Measurements from ENCODE around the gene FAIM2.

Gene FAIM2

DNA sequence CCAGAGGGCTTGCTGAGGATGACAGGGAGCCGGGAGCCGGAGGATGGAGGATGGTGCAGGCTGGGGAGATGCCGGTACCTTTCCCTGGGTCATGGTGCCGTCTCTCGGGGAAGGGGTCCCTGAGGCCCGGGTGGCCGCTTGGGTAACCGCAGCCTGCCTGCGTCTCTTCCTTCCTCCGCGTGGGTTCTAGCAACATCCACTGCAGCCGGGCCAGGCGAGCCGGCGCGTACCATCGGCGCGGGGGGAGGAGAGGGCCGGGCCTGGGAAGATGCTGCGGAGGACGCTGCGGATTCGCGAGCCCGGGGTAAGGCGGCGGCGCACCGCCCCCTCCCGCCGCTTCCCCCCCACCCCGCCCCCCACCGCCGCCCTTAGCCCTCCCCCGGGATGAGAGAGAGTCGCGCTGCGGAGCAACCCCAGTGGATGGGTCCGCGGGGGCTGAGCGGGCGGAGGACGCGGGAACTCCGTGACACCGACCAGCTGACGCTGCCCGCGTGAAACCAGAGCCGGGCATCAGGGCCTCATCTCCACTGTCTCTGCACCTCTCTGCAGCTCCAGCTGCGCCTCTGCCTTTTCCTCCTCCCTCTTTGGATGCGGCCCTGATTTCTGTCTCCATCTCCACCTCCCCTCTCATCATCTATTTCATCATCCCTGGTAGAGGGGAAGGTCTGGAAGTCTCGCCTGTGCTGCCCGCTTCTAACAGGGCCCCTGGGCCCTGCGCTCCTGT is at the start of gene FAIM2:
Gene FAIM2, minus strand, starts transcription at position 201 of the 724 bp plus-strand sequence. Its CDS starts 108 bp downstream, at position 93.
- peak in 1 of 3 experiments; percentile 9 for DNase-seq (ENCODE audit: low read depth in 2 of 3, low spot score in 2 of 3)

DNA sequence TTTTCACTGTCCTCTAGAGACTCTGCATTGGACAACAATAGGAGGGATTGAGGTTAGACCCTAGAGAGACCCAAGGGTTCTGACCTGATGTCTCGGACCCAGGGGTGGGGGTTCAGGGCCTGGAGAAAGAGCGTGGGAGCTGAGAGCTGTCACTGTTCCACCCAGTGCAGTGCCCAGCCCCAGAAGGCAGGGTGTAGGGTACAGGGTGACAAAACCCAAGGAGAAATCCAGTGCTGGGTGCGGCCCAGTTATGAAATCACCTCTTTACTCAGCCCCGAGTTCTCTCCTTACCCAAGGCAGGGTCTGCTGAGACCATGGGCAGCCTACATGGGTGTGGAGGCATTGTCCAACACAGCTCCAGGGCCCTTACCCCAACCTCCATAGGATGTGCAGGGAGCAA is 49.5 kb upstream of the FAIM2 start:
- DNase-seq (ENCODE audit: low read depth in 2 of 3, low spot score in 2 of 3) = no peak

DNA sequence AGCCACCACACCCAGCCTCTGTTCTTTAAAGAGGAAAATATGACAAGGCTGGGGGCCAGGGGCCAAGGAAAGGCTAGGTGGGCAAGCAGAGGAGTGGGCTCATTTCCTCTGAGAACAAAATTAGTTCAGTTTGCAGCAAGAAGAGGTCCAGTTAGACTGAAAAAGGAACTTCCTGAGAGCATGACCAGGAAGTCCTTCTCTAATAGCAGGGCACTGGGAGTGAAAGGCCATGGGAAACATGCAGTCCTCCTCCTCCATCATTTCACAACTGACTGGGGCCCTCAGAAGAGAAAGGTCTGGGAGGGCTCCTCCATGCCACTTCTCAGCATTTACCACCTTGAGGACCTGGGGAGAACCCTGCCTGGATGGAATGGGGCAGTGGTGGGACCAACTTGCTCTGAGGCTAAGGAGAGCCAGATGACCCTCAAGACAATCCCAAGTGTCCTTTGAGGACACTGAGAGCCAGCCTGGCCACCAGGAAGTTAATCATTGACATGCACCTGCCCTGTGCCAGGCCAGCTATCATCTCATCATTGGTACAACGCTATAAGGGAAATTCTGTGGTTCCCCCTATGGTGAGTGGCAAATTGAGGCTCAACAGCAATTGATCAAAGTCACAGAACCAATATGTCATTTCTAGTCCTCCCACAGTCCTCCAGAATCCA is 48.8 kb upstream of the FAIM2 start:
- DNase-seq (ENCODE audit: low read depth in 2 of 3, low spot score in 2 of 3) = no peak

DNA sequence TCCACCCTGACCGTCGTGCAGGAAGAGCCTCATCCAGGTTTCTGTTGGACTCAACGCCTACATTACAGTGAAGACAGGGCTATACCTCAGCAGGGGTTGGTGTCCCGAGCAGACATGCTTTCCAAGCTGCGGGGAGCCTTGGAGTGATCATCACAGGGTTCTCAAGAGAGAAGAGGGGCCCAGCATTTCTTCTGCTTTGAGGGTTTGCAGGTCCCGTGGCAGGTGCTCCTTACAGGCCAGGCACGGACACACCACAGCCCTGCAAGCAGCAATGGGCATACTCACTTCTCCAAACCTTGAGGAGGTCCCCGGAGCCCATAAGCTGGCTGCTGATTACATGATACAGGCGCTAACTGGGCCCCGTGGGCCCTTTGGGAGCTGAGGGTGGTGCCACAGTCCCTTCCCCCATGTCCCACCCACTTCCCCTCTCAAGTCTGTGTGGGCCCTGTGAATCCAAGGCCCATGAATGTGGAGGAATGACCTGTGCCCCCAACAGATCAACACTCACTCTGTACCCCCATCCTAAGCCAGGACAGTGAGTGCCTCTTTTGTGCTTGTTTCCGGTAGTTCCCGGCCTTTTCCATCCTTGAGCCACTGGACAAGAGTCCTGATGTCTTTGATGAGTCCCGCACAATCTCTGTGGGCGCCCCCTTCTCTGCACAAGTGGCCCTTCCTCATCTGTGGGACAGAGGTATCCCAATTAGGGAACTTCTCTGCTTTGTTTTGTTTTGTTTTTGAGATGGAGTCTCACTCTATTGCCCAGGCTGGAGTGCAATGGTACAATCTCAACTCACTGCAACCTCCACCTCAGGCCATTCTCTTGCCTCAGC is 47.9 kb upstream of the FAIM2 start:
- no peak for DNase-seq (ENCODE audit: low read depth in 2 of 3, low spot score in 2 of 3)

DNA sequence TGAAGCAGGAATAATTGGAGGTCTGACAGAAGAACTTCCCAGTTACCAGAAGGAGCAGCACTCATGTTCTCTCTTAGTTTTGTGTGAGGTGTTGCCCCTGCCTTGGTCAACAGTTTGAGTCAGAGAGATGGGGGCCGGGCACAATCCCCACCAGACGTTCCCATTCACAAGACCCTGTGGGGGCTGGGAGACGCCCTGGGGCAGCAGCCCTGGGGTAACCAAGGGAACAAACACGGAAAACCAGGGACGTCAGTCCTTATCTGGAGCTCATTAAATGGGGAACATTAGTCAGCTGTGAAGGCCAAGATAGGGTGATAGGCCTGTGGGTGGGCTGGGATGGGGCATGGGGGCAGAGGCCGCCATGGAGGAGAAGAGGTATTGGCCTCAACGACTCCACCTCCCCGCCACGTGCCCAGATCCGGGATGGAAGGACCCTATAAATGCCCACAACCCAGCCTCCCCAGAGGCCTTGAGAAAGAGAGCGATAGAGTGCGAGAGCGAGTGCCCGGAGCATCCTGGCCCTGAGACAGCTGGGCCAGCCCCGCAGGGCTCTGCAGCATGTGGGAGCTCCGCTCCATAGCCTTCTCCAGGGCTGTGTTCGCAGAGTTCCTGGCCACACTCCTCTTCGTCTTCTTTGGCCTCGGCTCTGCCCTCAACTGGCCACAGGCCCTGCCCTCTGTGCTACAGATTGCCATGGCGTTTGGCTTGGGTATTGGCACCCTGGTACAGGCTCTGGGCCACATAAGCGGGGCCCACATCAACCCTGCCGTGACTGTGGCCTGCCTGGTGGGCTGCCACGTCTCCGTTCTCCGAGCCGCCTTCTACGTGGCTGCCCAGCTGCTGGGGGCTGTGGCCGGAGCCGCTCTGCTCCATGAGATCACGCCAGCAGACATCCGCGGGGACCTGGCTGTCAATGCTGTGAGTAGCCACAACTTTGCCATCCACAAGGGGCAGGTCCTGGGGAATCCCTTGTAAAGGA is 46.9 kb upstream of the FAIM2 start, which contains the start of gene AQP2:
Gene AQP2, plus strand, starts transcription at position 465 of the 979 bp plus-strand sequence. Its CDS starts 94 bp downstream, at position 559.
- DNase-seq (ENCODE audit: low read depth in 2 of 3, low spot score in 2 of 3) = no peak

DNA sequence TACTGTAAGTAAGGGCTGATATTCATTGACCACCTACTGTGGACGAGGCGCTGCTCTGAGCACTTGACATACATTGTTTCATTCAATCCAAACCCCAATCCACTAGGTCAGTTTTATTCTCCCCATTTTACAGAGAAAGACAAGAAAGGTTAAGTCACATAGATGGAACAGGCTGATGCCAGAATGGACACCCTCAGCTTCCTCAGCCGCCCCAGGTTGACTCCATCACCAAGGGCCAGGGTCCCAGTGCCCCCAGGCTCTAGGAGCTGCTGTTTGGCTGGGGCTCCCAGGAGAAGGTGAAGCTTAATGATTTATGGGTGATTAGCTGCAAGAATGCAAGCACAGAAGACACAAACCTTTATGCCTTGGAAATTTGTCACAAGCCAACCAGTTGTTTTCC is 46.2 kb upstream of the FAIM2 start:
- no peak for DNase-seq (ENCODE audit: low read depth in 2 of 3, low spot score in 2 of 3)

DNA sequence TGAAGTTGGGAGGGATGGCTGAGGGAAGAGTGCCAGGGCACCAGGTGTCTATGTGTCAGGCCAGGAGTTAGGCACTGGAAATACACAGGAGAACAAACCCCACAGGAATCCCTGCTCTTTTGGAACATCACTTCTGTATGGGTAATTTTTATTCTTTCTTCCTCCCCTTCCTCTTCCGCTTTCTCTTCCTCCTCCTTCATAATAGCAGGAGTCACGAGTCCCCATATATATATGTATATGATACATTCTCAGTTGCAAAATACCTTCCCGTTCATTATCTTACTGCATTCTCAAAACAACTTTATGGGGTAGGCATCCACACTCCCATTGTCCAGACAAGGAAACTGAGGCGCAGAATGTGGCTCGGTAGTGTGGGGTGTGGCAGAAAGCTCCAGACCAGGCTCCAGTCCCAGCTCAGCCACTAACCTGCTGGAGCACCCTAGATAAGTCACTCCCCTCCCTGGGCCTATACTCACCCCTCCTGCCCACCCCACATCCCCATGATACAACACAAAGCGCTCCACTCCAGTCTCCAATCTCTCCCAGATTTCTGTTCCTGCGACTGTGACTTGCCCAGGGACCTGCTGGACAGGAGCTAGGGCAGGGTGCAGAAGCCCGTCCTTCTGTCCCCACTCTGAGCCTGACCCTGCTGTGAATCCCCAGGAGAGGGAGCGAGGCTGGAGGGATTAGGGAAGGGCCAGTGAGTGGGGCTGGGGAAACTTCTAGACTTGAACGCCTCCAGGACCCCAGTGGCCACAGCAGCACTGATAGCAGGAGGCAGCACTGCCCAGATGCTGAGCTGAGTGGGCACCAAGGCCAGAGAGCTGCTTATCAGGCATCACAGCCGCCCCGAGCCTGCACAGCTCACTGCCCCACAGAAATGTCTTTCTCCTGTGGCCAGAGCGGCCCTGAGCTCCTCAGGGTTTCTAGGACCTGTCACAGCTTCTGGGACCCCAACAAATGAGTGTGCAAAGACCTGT is 45.5 kb upstream of the FAIM2 start:
- DNase-seq (ENCODE audit: low read depth in 2 of 3, low spot score in 2 of 3) = no peak

DNA sequence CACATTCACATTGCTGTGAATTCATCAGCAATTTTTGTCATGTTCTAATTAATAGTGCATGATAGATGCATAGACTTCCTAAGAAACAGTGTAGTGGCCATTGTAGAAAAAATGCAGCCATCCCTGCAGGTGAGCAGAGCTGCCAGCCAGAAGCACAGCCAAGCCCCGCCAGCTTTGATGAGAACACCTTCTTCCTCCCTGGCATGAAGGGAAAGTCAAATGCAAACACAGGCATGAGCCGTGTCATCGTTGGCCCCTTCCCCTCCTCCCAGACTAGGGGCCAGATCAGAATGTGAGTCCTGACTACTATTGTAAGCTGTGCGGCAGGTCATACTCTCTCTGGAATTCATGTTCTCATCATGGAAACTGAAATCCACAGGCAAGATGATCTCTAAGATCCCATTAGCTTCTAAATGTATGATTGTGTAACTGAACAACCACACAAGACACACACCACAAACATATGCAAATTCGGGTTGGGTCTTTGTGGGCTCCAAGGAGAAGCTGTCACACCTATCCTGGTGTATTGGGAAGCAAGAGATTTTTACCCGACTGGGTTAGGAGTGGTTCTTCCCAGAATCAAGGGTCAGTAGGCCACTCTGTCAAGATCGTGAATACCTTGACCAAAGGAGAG is 44.0 kb upstream of the FAIM2 start:
- no peak for DNase-seq (ENCODE audit: low read depth in 2 of 3, low spot score in 2 of 3)

DNA sequence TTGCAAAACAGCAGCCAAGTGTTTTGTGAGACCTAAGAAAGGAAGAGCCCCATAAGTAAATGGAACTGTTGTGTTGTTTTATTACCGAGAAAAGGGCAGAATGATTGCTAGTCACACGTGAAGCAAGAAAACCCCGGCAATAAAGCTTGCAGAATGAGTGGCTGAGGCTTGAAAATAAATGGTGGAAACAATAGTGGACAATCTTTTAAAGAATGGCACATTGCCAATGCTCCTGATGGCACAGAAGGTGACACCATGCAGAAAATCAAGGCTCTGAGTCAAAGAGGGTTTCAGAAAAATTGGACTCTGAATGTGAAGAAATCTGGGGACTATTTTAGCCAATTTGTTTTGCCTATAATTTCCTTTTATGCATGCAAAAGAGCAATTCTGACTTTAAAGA is 42.8 kb upstream of the FAIM2 start:
- no peak for DNase-seq (ENCODE audit: low read depth in 2 of 3, low spot score in 2 of 3)

DNA sequence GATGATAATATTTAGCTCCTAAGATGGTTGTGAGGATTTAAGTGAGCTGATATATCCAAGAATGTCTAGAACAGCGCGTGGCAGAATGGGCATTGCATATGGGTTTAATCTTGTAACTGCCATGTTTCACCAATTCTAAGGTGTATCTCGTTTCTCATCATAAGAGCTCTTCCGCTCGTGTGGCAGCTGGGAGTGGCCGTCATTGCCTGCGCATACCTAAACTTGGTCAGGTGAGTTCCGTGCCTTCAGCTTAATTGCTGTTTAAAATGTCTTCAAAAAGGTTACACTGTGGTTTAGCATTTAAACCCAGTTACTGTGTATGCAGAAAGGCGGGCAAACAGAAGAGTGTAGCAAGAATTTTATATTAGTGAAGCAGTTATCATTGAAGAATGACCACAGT is 42.4 kb upstream of the FAIM2 start:
- DNase-seq (ENCODE audit: low read depth in 2 of 3, low spot score in 2 of 3) = no peak

DNA sequence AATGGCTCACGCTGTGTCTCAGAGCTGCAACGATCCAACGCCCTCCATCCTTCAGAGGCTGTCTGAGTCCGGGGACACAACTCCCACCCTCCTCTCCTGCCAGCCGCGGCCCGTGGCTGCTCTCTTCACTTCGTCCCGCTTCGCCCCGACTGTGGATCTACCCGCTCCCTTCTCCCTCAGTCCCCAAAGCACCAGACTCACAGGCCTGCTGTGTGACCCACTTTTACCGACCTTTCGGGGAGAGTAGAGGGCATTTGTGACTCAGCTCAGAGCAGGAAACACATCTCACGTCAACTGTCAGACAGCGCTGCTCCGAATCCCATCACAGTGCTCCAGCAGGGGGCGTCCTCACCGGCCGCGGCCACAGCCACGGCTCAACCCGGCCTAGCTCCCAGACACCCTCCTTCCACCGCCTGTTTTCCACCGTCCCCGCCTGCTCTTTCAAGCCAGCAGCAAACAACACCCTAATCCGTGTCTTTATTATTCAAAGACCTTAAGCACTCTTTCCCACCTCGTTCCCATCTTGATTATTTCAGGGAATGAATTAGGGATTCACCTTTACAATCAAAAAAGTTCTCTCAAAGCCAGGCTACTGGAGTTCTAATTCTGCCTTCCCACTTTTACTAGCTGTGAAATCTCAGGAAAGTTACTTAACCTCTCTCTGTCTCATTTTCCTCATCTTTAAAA is 41.8 kb upstream of the FAIM2 start:
- peak; percentile 70 to 90 (median 80) for DNase-seq (ENCODE audit: low read depth in 2 of 3, low spot score in 2 of 3)

DNA sequence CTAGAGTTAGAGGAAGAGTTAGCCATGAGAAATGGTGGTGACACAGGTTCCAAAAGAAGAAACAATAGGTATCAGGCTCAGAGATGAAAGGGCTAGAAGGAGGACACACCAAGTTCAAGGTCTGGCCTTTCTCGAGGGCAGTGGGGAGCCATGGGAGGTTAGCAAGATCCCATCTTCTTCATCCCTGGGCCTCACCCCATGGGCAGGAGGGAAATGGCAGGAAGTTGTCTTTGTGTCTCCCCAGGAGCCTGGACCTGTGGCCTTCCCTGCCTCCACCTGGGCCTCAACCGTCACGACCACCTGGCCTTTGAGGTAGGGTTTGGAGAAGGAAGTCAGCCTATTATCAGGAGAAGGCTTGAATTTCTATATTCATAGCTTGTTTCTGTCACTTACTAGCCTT is 41.0 kb upstream of the FAIM2 start:
- DNase-seq (ENCODE audit: low read depth in 2 of 3, low spot score in 2 of 3) = no peak

DNA sequence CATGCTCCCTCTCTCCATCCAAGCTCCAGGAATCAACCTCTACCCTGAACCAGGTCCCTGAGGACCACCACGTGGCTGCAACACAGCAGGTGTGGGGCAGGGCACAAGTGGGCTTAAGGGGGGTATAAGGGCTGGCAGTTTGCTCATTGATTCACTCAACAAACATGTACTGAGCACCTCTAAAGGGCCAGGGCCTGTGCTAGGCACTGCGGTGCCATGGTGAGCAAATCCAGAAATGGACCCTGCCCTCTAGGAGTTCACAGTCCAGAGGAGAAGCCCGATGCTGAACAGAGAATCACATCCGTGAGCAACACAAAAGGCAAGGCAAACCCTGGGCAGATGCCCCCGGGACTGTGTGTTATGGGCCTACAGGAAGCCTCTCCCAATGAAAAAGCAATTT is 40.3 kb upstream of the FAIM2 start:
- no peak for DNase-seq (ENCODE audit: low read depth in 2 of 3, low spot score in 2 of 3)

DNA sequence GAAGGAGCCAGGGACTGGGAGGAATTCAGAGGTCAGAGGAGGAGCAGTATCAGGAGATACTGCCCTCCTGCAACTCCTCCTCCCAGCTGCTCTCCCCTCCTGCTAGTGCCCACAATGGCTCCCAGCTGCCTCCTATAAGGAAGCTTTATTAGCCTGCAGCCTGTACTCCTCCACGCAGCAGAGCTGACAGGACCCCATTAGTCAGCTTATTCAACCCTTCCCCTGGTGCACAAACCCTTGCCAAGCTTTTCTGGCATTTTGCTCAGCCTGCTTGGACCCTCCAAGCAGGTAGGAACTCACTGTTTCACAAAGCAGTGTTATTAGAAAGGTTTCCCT is 39.9 kb upstream of the FAIM2 start:
- no peak for DNase-seq (ENCODE audit: low read depth in 2 of 3, low spot score in 2 of 3)

DNA sequence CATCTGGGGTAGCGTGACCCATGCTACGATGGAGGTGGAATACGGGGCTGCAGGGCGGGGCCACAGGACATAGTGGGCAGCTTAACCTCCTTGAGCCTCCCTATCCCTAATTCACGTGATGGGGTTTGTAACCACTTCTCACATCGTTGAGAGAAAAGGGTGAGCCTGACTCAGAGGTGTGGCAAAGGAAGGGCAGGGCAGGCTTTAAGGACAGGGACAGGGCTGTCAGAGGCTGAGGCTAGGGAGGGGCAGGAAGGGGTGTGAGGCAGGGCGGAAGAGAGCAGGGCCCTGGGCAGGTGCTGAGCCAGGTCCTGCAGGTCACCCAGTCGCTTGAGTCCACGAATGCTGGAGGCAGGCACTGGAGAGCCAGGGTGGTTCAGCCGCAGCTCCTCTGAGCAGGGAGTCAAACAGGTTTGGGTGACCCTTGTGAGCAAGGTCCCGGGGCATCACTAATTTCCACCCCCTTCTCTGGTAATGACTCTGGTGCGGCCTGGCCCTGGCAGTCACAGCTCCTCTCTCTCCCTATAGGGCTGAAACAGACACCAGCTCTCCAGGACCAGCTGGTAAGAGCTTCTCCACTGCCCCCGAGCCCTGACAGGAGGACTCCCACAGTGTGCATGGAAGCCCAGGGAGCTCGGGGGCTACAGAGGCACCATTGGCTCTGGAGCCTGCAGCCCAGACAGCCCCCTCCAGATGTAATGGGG is 39.4 kb upstream of the FAIM2 start:
- no peak for DNase-seq (ENCODE audit: low read depth in 2 of 3, low spot score in 2 of 3)

DNA sequence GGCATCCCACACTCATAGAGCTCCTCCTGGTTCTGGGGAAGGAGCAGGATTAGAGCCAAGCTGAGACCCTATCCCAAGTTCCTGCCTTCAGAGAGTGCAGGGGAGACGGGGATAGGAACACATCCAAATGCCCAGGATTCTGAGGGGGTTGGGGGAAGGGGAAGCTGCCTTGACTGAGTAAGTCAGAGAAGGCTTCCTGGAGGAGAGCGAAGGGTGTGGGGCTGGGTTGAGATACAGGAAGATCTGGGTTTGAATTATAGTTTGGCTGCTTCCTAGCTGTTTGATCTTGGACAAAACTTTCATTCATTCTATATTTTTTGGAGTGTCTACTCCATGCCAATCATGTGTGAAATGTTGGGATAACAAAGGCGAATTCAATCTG is 38.8 kb upstream of the FAIM2 start:
- DNase-seq (ENCODE audit: low read depth in 2 of 3, low spot score in 2 of 3) = no peak

DNA sequence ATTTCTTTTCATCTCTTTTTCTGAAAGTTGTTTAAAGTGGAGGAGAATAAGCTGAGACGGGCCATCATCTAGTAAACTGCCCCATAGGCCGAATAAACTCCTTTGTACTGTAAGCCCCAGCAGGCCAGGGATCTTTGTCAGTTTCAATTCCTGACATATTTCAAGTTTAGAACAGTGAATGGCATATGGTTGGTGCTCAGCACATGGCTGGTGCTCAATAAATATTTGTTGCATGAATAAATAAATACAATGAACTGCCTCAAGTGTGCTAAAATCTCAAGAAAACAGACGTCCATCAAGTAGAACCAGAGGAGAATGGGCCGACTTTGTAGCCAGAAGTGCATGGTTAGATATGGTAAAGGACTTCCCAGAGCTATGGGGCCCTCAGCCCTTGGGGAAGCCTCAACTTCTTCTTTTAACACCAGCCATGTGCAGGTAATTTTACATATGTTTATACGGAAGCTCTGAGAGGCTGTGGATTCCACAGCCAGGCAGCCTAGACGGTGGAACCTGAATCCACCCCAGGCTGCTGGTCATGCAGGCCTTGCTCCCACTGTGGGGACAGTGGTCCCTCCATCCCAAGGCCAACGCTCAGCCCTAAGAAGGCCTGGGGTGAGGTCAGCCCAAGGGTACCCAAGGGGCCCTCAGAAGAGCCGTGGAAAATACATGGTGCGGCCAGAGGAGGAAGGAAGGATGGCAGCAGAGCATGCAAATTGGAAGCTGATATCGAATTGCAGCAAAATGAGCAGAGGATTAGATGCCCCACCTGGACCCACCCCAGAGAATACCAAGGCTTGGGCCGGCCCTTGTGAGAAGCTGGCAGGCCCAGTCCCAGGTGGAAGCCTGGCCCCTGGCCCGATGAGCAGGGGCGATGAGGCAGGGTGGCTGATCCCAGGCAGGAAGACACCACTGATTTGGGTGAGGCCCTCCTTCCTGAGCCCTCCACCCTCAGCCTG is 38.1 kb upstream of the FAIM2 start:
- DNase-seq (ENCODE audit: low read depth in 2 of 3, low spot score in 2 of 3) = no peak

Measured in activated CD8-positive, alpha-beta memory T cell treated with anti-CD3 and anti-CD28 coated beads for 48 hours (primary cell).